Hepatocyte (in vitro differentiated cells): ENCODE measurements around the gene ATP8A2. TPM values are rescaled to one million over a fixed set of nuclear protein-coding genes. Genes with fewer than 3 reads are reported as not detected.
A peak's percentile ranks its signal among the peaks of the same experiment; 100 is the strongest.

Experiments used
- DNase-seq: peaks from one replicate; pipeline ENCODE4 v3.0.0-alpha.2; 2016; ENCODE audit warnings: low spot score
- H2AFZ ChIP-seq: fragments of 200-600 bp; sonication (generic); 2 replicates; pipeline ENCODE4 v1.6.0; 2016; ENCODE audit warnings: antibody characterized with exemption, mild to moderate bottlenecking
- H3K27ac ChIP-seq: fragments of 200-600 bp; sonication (generic); 2 replicates; pipeline ENCODE4 v1.5.1; 2016; ENCODE audit warnings: mild to moderate bottlenecking
- H3K27me3 ChIP-seq: fragments of 200-600 bp; sonication (generic); 2 replicates; pipeline ENCODE4 v1.6.1; 2016
- H3K36me3 ChIP-seq: fragments of 200-600 bp; sonication (generic); replicated peaks from 2 replicates; pipeline ENCODE4 v1.5.1; 2016; ENCODE audit warnings: low read depth; ENCODE audit not compliant: insufficient read depth
- H3K4me1 ChIP-seq: fragments of 200-600 bp; sonication (generic); 2 replicates; pipeline ENCODE4 v1.5.1; 2016; ENCODE audit warnings: mild to moderate bottlenecking, moderate library complexity; ENCODE audit not compliant: insufficient read depth
- H3K4me2 ChIP-seq: fragments of 200-600 bp; sonication (generic); 2 replicates; pipeline ENCODE4 v1.6.0; 2016
- H3K4me3 ChIP-seq: fragments of 200-600 bp; sonication (generic); 2 replicates; pipeline ENCODE4 v1.5.1; 2016; ENCODE audit warnings: mild to moderate bottlenecking
- H3K79me2 ChIP-seq: fragments of 200-600 bp; sonication (generic); 2 replicates; pipeline ENCODE4 v1.6.0; 2017; ENCODE audit warnings: mild to moderate bottlenecking
- H3K9me2 ChIP-seq: fragments of 200-600 bp; sonication (generic); replicated peaks from 2 replicates; pipeline ENCODE4 v1.6.0; 2017; ENCODE audit warnings: mild to moderate bottlenecking; ENCODE audit not compliant: insufficient read depth
- H3K9me3 ChIP-seq: fragments of 200-600 bp; sonication (generic); 2 replicates; pipeline ENCODE4 v1.5.1; 2016; ENCODE audit warnings: low read depth, mild to moderate bottlenecking
- H4K20me1 ChIP-seq: fragments of 200-600 bp; sonication (generic); 2 replicates; pipeline ENCODE4 v1.6.0; 2016; ENCODE audit warnings: mild to moderate bottlenecking; ENCODE audit not compliant: insufficient read depth, poor library complexity, severe bottlenecking
- EZH2 ChIP-seq: fragments of 200-600 bp; sonication (generic); IDR thresholded peaks from 2 replicates; pipeline ENCODE4 v1.6.1; 2016; ENCODE audit warnings: antibody characterized with exemption, mild to moderate bottlenecking, borderline replicate concordance
- EZH2phosphoT487 ChIP-seq: fragments of 200-600 bp; sonication (generic); IDR thresholded peaks from one replicate; pipeline ENCODE4 v1.6.1; 2018; ENCODE audit warnings: antibody characterized with exemption, mild to moderate bottlenecking, low read depth, moderate library complexity; ENCODE audit not compliant: unreplicated experiment, severe bottlenecking
- WGBS: methylation state at CpG from one replicate; pipeline ENCODE4 v1.1.6; 2016; ENCODE audit warnings: low lambda C conversion rate; ENCODE audit errors: missing lambda C conversion rate; 5-methylcytosine and 5-hydroxymethylcytosine counted together
- polyA plus RNA-seq: library from polyadenylated mRNA; unstranded; fragments of >200 nt; fragmentation: Nextera tagmentation; extraction: Ambion mirVana; gene quantifications from 2 replicates; pipeline ENCODE4 v1.2.1, GENCODE V29; 2016
- total RNA-seq: library from RNA; depleted of rRNA; stranded (reverse); fragments of >200 nt; gene quantifications from 2 replicates; pipeline ENCODE4 v1.2.3, GENCODE V29; 2014
- TF ChIP-seq, protein P1 (sequence below): fragments of 200-600 bp; sonication (generic); IDR thresholded peaks from 2 replicates; pipeline ENCODE4 v1.5.1; 2016; ENCODE audit warnings: antibody characterized with exemption, mild to moderate bottlenecking; ENCODE audit not compliant: poor library complexity

The ATP8A2 gene
- total and polyA plus RNA-seq, 2 experiments from 2014 or later = 2.1 to 3.1 TPM

DNA sequence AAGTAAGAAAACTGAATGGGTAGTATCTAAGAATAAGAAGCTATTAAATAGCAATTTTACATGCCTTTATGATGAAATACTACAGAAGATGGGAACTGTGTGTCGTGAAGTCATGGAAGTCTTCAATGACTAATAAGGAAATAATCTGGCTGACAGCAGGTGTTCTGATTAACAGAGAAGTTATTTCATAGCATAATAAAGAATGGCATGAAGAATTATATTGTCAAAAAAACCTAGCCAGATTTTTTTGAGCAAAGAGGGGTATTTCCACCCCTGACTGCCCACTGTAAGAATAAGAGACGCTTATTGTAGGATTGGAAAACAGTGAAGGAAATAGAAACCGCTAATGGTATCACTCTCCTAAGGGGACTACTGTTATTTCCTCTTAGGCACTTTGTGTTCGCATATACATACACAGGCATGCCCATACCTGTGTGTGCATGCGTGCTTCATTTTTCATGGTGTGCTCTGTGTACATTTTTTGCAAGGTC lies 361.3 kb downstream of the ATP8A2 start:
- WGBS = 92% methylated on average over 5 of the region's 5 CpGs
- H3K36me3 ChIP-seq = no peaks in the 10 kb centered on the region
- TF ChIP-seq EZH2 = no peak
- TF ChIP-seq, protein P1, sequence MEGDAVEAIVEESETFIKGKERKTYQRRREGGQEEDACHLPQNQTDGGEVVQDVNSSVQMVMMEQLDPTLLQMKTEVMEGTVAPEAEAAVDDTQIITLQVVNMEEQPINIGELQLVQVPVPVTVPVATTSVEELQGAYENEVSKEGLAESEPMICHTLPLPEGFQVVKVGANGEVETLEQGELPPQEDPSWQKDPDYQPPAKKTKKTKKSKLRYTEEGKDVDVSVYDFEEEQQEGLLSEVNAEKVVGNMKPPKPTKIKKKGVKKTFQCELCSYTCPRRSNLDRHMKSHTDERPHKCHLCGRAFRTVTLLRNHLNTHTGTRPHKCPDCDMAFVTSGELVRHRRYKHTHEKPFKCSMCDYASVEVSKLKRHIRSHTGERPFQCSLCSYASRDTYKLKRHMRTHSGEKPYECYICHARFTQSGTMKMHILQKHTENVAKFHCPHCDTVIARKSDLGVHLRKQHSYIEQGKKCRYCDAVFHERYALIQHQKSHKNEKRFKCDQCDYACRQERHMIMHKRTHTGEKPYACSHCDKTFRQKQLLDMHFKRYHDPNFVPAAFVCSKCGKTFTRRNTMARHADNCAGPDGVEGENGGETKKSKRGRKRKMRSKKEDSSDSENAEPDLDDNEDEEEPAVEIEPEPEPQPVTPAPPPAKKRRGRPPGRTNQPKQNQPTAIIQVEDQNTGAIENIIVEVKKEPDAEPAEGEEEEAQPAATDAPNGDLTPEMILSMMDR = no peak
- no peak for TF ChIP-seq EZH2phosphoT487
- H3K9me2 ChIP-seq = no peaks in the 10 kb centered on the region
- peaks cover 1% of the 10 kb centered on the region for H3K4me1 ChIP-seq
- H3K4me3 ChIP-seq = no peak overlapping the region
- no peaks in the 10 kb centered on the region for H3K9me3 ChIP-seq
- no peak overlapping the region for H3K27ac ChIP-seq
- H2AFZ ChIP-seq = no peak overlapping the region
- H3K27me3 ChIP-seq = peaks cover 3% of the 10 kb centered on the region
- H4K20me1 ChIP-seq = no peaks in the 10 kb centered on the region
- no peak overlapping the region for H3K4me2 ChIP-seq
- DNase-seq = no peak
- H3K79me2 ChIP-seq = no peaks in the 10 kb centered on the region

DNA sequence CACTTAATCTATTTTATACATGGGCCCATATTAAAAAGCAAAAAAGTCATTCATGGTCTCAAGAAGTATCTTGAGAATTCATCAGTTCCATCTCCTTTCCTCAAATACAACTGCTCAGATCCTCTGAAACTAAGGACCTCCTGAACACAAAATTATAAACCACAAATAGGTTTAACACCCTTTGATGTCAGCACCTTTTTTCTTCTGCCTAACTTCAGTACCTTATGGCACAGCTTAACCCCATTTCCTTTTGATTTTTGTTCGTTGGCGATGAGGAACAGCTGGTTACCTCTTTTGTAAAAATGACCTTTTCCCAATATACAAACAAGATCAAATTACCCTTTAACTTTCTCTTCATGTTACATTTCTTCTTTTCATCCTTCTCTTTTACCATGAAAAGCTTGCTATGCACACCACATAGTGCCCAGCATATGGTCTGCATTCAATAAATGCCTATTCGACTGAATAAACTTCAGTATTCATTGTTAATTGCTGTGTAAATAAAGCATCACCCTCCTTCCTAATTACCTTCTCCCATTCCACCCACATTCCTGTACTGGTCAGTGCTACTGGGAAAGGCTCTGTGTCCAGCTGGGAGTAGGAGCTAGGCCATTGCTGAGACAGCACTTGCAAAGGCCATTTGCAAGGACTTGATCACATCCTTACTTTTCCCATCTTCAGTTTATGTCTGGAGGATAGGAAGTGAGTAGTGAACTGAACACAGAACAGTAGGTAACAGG lies 362.1 kb downstream of the ATP8A2 start:
- no peaks in the 10 kb centered on the region for H3K79me2 ChIP-seq
- H3K4me2 ChIP-seq = no peak overlapping the region
- H4K20me1 ChIP-seq = no peaks in the 10 kb centered on the region
- H3K27ac ChIP-seq = no peak overlapping the region
- H3K27me3 ChIP-seq = peaks cover 3% of the 10 kb centered on the region
- no peak overlapping the region for H3K4me3 ChIP-seq
- TF ChIP-seq, protein P1 = no peak
- TF ChIP-seq EZH2 (no peak), EZH2phosphoT487 (no peak)
- no peaks in the 10 kb centered on the region for H3K9me3 ChIP-seq
- no peak for DNase-seq
- H3K4me1 ChIP-seq = peaks cover 10% of the 10 kb centered on the region
- H2AFZ ChIP-seq = no peak overlapping the region
- H3K36me3 ChIP-seq = no peaks in the 10 kb centered on the region
- no peaks in the 10 kb centered on the region for H3K9me2 ChIP-seq
- WGBS = 50% methylated on average over 3 of the region's 3 CpGs

DNA sequence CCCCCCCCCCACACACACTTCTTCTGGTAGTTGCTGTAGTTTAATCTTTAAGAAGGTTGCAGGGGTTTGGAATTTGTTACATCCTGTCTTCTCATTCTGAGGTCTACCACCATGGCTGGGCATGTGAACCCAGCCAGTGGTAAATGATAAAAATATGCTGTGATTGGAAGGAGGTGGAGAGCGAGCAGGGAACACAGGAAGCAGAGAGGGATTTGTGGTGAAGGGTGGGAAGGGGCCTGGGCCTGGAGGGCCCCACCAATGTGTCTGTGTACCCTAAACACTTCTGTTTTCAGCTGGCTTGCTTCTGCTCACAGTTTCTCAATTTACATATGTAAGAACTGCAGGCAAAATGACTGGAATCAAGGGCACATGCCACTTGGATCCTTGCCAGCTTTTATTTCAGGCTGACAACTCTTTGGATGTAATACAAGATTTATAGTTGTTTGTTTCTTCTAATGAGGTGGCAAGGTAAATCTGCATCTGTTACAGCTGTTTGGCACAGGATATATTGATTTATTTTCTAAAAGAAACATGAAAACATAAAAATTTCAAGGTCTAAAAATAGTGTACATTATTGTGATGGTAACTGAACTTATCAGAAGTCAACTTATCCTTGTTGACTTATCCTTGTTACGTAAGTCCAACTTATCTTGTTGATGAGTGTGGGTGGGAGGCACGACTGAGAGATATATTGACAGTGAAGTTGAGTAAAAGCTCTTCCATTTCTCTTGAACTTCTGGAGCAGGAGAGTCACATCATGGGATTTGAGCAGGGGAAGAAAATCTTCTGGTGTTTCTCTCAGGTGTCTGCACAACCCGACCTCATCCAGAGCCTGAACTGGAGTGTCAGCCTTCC lies 366.8 kb downstream of the ATP8A2 start:
- peak; percentile 56 for DNase-seq
- H3K4me1 ChIP-seq = peaks cover 13% of the 10 kb centered on the region
- no peak overlapping the region for H2AFZ ChIP-seq
- H3K4me2 ChIP-seq = no peak overlapping the region
- H3K9me2 ChIP-seq = no peaks in the 10 kb centered on the region
- no peaks in the 10 kb centered on the region for H3K79me2 ChIP-seq
- no peaks in the 10 kb centered on the region for H4K20me1 ChIP-seq
- no peaks in the 10 kb centered on the region for H3K36me3 ChIP-seq
- H3K9me3 ChIP-seq = no peaks in the 10 kb centered on the region
- TF ChIP-seq EZH2 (no peak), EZH2phosphoT487 (no peak)
- peaks cover under 1% of the 10 kb centered on the region for H3K27me3 ChIP-seq
- no peak overlapping the region for H3K27ac ChIP-seq
- 35% methylated on average over 4 of the region's 4 CpGs for WGBS
- H3K4me3 ChIP-seq = no peak overlapping the region
